ENCODE data around the gene CSF1. TPM values are rescaled to one million over a fixed set of nuclear protein-coding genes. Genes with fewer than 3 reads are reported as not detected.

CSF1 gene
- total RNA-seq, 2 donors from 2014 or later, result 18.4 to 31.5 TPM

- no peak for DNase-seq (ENCODE audit: low spot score)
- 85% methylated on average over 10 of the region's 10 CpGs for WGBS
- intact Hi-C loops (cut with DNase I), result no loop called here
Measured at GRCh38 chr1:109887884-109888283, 22.8 kb upstream of the CSF1 start.

GRCh38 chr1:109889094-109889493 is 21.6 kb upstream of the CSF1 start:
- Histone ChIP-seq H3K4me1 (replicated peaks) (no peaks in the 10 kb centered on the region), H3K4me3 (no peak overlapping the region), H3K36me3 (no peaks in the 10 kb centered on the region), H3K27me3 (replicated peaks; ENCODE audit: insufficient read depth) (no peaks in the 10 kb centered on the region), H3K9me3 (no peaks in the 10 kb centered on the region), H3K27ac (no peak overlapping the region)
- intact Hi-C loops (cut with DNase I), result no loop called here
- DNase-seq (ENCODE audit: low spot score), result no peak
- no peak for TF ChIP-seq POLR2AphosphoS5 (IDR thresholded peaks at IDR 0.05)
- no peak for TF ChIP-seq CTCF (IDR thresholded peaks at IDR 0.05)
- no peak for TF ChIP-seq POLR2A (IDR thresholded peaks at IDR 0.05)
- 94% methylated on average over 3 of the region's 3 CpGs for WGBS

More at GRCh38 chr1:109887884-109888283, 22.8 kb upstream of the CSF1 start:
- Histone ChIP-seq H3K4me3 (no peak overlapping the region), H3K27ac (no peak overlapping the region), H3K9me3 (no peaks in the 10 kb centered on the region), H3K27me3 (replicated peaks; ENCODE audit: insufficient read depth) (no peaks in the 10 kb centered on the region), H3K4me1 (replicated peaks) (peaks cover 5% of the 10 kb centered on the region), H3K36me3 (no peaks in the 10 kb centered on the region)
- TF ChIP-seq CTCF (IDR thresholded peaks at IDR 0.05) (no peak), POLR2AphosphoS5 (IDR thresholded peaks at IDR 0.05) (no peak), POLR2A (IDR thresholded peaks at IDR 0.05) (no peak)

GRCh38 chr1:109890115-109890953 is 20.3 kb upstream of the CSF1 start:
- Histone ChIP-seq H3K36me3 (no peaks in the 10 kb centered on the region), H3K27me3 (replicated peaks; ENCODE audit: insufficient read depth) (no peaks in the 10 kb centered on the region), H3K9me3 (no peaks in the 10 kb centered on the region), H3K27ac (no peak overlapping the region), H3K4me3 (no peak overlapping the region), H3K4me1 (replicated peaks) (no peaks in the 10 kb centered on the region)
- WGBS, result 87% methylated on average over 5 of the region's 5 CpGs
- intact Hi-C loops (cut with DNase I), result no loop called here
- TF ChIP-seq POLR2AphosphoS5 (IDR thresholded peaks at IDR 0.05) (no peak), POLR2A (IDR thresholded peaks at IDR 0.05) (no peak), CTCF (IDR thresholded peaks at IDR 0.05) (no peak)
- no peak for DNase-seq (ENCODE audit: low spot score)

- Histone ChIP-seq H3K4me3 (no peak overlapping the region), H3K27ac (no peak overlapping the region), H3K36me3 (no peaks in the 10 kb centered on the region), H3K9me3 (no peaks in the 10 kb centered on the region), H3K27me3 (replicated peaks; ENCODE audit: insufficient read depth) (no peaks in the 10 kb centered on the region), H3K4me1 (replicated peaks) (no peaks in the 10 kb centered on the region)
- TF ChIP-seq POLR2A (IDR thresholded peaks at IDR 0.05), result no peak
- no peak for TF ChIP-seq CTCF (IDR thresholded peaks at IDR 0.05)
- TF ChIP-seq POLR2AphosphoS5 (IDR thresholded peaks at IDR 0.05), result no peak
- 88% methylated on average over 7 of the region's 7 CpGs for WGBS
- DNase-seq (ENCODE audit: low spot score), result no peak
- intact Hi-C loops (cut with DNase I), result no loop called here
Measured at GRCh38 chr1:109891930-109892329, 18.7 kb upstream of the CSF1 start.

Measured in prostate gland (tissue), 2 donors.